Measurements from ENCODE around the gene MPV17.

DNA sequence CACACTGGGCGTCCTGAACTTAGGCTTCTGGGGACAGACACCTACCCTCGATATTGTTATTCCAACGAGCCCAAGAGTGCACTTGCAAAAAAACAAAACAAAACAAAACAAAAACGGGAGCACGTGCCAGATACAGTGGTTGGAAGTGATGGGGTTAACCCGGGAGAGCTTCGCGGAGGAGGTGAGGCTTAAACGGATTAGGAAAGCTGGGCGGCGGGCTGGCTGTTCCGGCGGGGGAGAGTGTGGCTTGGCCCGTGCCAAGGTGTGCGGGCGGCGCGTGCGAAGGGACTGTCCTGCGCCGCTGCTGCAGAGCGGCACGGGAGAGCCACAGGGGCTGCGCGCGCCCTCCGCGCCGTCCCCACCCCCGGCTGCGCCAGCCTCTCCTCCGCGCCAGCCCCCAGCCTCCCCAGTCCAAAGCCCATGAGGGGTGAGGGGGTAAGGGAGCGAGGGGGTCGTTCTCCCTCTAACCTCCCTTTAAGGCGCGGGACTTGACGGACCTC, 58.6 kb downstream of the MPV17 start:
- TF ChIP-seq, protein P1, sequence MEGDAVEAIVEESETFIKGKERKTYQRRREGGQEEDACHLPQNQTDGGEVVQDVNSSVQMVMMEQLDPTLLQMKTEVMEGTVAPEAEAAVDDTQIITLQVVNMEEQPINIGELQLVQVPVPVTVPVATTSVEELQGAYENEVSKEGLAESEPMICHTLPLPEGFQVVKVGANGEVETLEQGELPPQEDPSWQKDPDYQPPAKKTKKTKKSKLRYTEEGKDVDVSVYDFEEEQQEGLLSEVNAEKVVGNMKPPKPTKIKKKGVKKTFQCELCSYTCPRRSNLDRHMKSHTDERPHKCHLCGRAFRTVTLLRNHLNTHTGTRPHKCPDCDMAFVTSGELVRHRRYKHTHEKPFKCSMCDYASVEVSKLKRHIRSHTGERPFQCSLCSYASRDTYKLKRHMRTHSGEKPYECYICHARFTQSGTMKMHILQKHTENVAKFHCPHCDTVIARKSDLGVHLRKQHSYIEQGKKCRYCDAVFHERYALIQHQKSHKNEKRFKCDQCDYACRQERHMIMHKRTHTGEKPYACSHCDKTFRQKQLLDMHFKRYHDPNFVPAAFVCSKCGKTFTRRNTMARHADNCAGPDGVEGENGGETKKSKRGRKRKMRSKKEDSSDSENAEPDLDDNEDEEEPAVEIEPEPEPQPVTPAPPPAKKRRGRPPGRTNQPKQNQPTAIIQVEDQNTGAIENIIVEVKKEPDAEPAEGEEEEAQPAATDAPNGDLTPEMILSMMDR (IDR thresholded peaks at IDR 0.05): no peak
- TF ChIP-seq POLR2A (IDR thresholded peaks at IDR 0.05) (no peak), EP300 (IDR thresholded peaks at IDR 0.05) (no peak)

All from ovary (tissue), 3 donors.